HepG2 (cell line): ENCODE data around the gene SULT1E1. TPM values are rescaled to one million over a fixed set of nuclear protein-coding genes. Genes with fewer than 3 reads are reported as not detected.
A peak's percentile ranks its signal among the peaks of the same experiment; 100 is the strongest.

Experiments used
- ARID2 ChIP-seq: sonication (generic); formaldehyde crosslinking; IDR thresholded peaks from 2 replicates; pipeline ENCODE4 v1.8.1; 2022; ENCODE audit warnings: mild to moderate bottlenecking, missing genetic modification reagents, borderline replicate concordance
- DMAP1 ChIP-seq: IDR thresholded peaks from 2 replicates; pipeline ENCODE4 v1.6.1; 2016
- MEIS2 ChIP-seq: sonication (generic); formaldehyde crosslinking; IDR thresholded peaks from 2 replicates; pipeline ENCODE4 v1.9.0; 2021; ENCODE audit warnings: mild to moderate bottlenecking, missing genetic modification reagents
- NR2F6 ChIP-seq, 2 experiments: IDR thresholded peaks; 2 replicates each; pipeline ENCODE4 v1.6.1; 2016; ENCODE audit warnings: antibody characterized with exemption in 1 of 2, mild to moderate bottlenecking in 1 of 2
- NR3C1 ChIP-seq: sonication (generic); formaldehyde crosslinking; IDR thresholded peaks from 2 replicates; pipeline ENCODE4 v1.4.0; 2020; ENCODE audit warnings: missing genetic modification reagents
- RBFOX2 ChIP-seq: fragments of 200-400 bp; formaldehyde crosslinking; IDR thresholded peaks from 2 replicates; pipeline ENCODE4 v1.6.1; 2017; ENCODE audit warnings: low read depth, mild to moderate bottlenecking, low read length
- SOX6 ChIP-seq, 2 experiments: fragments of 450-650 bp in 1 of 2; sonication (generic) in 1 of 2; formaldehyde crosslinking in 1 of 2; IDR thresholded peaks; 2 replicates each; pipeline versions ENCODE4 v1.4.0 to v1.6.1; 2017 to 2020; ENCODE audit warnings: antibody characterized with exemption in 1 of 2, mild to moderate bottlenecking in 1 of 2, missing genetic modification reagents in 1 of 2
- polyA plus RNA-seq, 8 experiments: library from polyadenylated mRNA; depleted of rRNA in 3 of 8; stranded (reverse) in 7 of 8; unstranded in 1 of 8; fragments of >200 nt; fragmentation: Illumina TruSeq in 4 of 8; extraction: Trizol in 4 of 8; gene quantifications; 2 replicates each; pipeline versions ENCODE4 v1.2.1 to v1.2.3, GENCODE V29; 2011 to 2016; ENCODE audit warnings: low read depth in 4 of 8, missing spikeins in 1 of 8, mixed read lengths in 1 of 8; ENCODE audit not compliant: insufficient read depth in 1 of 8
- total RNA-seq, 5 experiments: library from RNA; depleted of rRNA; stranded (reverse); fragments of >200 nt; fragmentation: Illumina TruSeq; extraction: Trizol; gene quantifications; 2 replicates each; pipeline ENCODE4 v1.2.3, GENCODE V29; 2016; ENCODE audit warnings: low read depth in 1 of 5
- TF ChIP-seq, protein P1 (sequence below): sonication (generic); formaldehyde crosslinking; IDR thresholded peaks from 2 replicates; pipeline ENCODE4 v1.4.0; 2020; ENCODE audit warnings: missing genetic modification reagents, borderline replicate concordance
- TF ChIP-seq, protein P2 (sequence below): sonication (generic); formaldehyde crosslinking; IDR thresholded peaks from 2 replicates; pipeline ENCODE4 v1.4.0; 2020; ENCODE audit warnings: missing genetic modification reagents
- TF ChIP-seq, protein P3 (sequence below): sonication (generic); formaldehyde crosslinking; conservative IDR thresholded peaks from 2 replicates; pipeline ENCODE4 v1.8.0; 2022; ENCODE audit warnings: mild to moderate bottlenecking, moderate library complexity, missing genetic modification reagents
- TF ChIP-seq, protein P4 (sequence below): sonication (generic); formaldehyde crosslinking; IDR thresholded peaks from 2 replicates; pipeline ENCODE4 v1.4.0; 2020; ENCODE audit warnings: missing genetic modification reagents, borderline replicate concordance

The SULT1E1 gene
- total and polyA plus RNA-seq, 2 of the 13 experiments (the other 11 are each of a cell fraction or from before 2014, with no cell fraction given) = 1.7 to 3.9 TPM

DNA sequence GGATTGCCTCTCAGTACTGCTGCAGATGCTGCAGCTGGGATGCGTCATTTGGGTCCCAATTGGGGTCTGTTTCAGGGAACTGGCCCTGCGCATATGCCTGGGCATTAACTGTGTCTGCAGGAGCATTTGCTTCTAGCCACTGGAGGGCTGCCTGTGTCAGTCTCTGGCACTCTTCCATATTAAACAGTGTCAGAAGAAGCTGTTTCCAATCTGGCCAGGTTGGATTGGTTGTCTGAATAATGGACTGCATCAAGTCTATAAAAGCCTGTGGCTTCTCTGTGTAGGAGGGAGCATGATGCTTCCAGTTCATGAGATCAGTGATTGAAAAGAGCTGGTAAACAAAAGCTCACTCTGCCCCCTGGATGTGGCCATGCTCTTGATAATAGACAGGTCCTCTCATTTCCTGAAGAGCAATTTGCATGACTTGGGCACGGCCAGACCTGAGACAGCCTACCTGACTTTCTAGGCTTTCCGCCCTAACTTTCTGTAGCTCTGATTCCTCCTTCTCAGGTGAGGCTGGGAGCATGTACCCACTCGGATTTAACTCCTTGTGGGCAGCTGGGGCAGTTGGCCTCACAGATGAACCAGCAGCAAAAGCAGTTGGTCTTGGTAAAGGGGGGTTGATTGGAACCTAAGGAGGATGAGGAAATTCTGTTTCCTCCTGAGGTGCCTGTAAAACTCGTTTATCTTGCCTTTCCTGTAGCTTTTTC, 29.2 kb downstream of the SULT1E1 start (continued):
- TF ChIP-seq, protein P1, sequence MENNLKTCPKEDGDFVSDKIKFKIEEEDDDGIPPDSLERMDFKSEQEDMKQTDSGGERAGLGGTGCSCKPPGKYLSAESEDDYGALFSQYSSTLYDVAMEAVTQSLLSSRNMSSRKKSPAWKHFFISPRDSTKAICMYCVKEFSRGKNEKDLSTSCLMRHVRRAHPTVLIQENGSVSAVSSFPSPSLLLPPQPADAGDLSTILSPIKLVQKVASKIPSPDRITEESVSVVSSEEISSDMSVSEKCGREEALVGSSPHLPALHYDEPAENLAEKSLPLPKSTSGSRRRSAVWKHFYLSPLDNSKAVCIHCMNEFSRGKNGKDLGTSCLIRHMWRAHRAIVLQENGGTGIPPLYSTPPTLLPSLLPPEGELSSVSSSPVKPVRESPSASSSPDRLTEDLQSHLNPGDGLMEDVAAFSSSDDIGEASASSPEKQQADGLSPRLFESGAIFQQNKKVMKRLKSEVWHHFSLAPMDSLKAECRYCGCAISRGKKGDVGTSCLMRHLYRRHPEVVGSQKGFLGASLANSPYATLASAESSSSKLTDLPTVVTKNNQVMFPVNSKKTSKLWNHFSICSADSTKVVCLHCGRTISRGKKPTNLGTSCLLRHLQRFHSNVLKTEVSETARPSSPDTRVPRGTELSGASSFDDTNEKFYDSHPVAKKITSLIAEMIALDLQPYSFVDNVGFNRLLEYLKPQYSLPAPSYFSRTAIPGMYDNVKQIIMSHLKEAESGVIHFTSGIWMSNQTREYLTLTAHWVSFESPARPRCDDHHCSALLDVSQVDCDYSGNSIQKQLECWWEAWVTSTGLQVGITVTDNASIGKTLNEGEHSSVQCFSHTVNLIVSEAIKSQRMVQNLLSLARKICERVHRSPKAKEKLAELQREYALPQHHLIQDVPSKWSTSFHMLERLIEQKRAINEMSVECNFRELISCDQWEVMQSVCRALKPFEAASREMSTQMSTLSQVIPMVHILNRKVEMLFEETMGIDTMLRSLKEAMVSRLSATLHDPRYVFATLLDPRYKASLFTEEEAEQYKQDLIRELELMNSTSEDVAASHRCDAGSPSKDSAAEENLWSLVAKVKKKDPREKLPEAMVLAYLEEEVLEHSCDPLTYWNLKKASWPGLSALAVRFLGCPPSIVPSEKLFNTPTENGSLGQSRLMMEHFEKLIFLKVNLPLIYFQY (CRISPR knock-in tag) = no peak
- TF ChIP-seq, protein P2, sequence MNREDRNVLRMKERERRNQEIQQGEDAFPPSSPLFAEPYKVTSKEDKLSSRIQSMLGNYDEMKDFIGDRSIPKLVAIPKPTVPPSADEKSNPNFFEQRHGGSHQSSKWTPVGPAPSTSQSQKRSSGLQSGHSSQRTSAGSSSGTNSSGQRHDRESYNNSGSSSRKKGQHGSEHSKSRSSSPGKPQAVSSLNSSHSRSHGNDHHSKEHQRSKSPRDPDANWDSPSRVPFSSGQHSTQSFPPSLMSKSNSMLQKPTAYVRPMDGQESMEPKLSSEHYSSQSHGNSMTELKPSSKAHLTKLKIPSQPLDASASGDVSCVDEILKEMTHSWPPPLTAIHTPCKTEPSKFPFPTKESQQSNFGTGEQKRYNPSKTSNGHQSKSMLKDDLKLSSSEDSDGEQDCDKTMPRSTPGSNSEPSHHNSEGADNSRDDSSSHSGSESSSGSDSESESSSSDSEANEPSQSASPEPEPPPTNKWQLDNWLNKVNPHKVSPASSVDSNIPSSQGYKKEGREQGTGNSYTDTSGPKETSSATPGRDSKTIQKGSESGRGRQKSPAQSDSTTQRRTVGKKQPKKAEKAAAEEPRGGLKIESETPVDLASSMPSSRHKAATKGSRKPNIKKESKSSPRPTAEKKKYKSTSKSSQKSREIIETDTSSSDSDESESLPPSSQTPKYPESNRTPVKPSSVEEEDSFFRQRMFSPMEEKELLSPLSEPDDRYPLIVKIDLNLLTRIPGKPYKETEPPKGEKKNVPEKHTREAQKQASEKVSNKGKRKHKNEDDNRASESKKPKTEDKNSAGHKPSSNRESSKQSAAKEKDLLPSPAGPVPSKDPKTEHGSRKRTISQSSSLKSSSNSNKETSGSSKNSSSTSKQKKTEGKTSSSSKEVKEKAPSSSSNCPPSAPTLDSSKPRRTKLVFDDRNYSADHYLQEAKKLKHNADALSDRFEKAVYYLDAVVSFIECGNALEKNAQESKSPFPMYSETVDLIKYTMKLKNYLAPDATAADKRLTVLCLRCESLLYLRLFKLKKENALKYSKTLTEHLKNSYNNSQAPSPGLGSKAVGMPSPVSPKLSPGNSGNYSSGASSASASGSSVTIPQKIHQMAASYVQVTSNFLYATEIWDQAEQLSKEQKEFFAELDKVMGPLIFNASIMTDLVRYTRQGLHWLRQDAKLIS (CRISPR knock-in tag) = peak; percentile 98
- TF ChIP-seq RBFOX2 = no peak; the same call in 1 of the 2 replicates
- no peak for TF ChIP-seq ARID2 (CRISPR knock-in tag)
- TF ChIP-seq, protein P3, sequence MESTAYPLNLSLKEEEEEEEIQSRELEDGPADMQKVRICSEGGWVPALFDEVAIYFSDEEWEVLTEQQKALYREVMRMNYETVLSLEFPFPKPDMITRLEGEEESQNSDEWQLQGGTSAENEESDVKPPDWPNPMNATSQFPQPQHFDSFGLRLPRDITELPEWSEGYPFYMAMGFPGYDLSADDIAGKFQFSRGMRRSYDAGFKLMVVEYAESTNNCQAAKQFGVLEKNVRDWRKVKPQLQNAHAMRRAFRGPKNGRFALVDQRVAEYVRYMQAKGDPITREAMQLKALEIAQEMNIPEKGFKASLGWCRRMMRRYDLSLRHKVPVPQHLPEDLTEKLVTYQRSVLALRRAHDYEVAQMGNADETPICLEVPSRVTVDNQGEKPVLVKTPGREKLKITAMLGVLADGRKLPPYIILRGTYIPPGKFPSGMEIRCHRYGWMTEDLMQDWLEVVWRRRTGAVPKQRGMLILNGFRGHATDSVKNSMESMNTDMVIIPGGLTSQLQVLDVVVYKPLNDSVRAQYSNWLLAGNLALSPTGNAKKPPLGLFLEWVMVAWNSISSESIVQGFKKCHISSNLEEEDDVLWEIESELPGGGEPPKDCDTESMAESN = no peak
- TF ChIP-seq MEIS2 (CRISPR knock-in tag) = no peak
- TF ChIP-seq NR3C1 (CRISPR knock-in tag) = no peak
- no peak for TF ChIP-seq SOX6 (IDR thresholded peaks at IDR 0.05)
- peak; percentile 51 for TF ChIP-seq SOX6 (CRISPR knock-in tag; IDR thresholded peaks at IDR 0.05)
- TF ChIP-seq, protein P4, sequence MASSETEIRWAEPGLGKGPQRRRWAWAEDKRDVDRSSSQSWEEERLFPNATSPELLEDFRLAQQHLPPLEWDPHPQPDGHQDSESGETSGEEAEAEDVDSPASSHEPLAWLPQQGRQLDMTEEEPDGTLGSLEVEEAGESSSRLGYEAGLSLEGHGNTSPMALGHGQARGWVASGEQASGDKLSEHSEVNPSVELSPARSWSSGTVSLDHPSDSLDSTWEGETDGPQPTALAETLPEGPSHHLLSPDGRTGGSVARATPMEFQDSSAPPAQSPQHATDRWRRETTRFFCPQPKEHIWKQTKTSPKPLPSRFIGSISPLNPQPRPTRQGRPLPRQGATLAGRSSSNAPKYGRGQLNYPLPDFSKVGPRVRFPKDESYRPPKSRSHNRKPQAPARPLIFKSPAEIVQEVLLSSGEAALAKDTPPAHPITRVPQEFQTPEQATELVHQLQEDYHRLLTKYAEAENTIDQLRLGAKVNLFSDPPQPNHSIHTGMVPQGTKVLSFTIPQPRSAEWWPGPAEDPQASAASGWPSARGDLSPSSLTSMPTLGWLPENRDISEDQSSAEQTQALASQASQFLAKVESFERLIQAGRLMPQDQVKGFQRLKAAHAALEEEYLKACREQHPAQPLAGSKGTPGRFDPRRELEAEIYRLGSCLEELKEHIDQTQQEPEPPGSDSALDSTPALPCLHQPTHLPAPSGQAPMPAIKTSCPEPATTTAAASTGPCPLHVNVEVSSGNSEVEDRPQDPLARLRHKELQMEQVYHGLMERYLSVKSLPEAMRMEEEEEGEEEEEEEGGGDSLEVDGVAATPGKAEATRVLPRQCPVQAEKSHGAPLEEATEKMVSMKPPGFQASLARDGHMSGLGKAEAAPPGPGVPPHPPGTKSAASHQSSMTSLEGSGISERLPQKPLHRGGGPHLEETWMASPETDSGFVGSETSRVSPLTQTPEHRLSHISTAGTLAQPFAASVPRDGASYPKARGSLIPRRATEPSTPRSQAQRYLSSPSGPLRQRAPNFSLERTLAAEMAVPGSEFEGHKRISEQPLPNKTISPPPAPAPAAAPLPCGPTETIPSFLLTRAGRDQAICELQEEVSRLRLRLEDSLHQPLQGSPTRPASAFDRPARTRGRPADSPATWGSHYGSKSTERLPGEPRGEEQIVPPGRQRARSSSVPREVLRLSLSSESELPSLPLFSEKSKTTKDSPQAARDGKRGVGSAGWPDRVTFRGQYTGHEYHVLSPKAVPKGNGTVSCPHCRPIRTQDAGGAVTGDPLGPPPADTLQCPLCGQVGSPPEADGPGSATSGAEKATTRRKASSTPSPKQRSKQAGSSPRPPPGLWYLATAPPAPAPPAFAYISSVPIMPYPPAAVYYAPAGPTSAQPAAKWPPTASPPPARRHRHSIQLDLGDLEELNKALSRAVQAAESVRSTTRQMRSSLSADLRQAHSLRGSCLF (CRISPR knock-in tag) = no peak
- TF ChIP-seq DMAP1 (CRISPR knock-in tag) = no peak
- no peak for TF ChIP-seq NR2F6 (IDR thresholded peaks at IDR 0.05)
- TF ChIP-seq NR2F6 (CRISPR knock-in tag; IDR thresholded peaks at IDR 0.05) = no peak
